HG02678 (cell line): ENCODE results near the gene NTRK3.

Experiments
- ATAC-seq: cut with Tn5 transposase; IDR thresholded peaks from one replicate; pipeline ENCODE4 v1.9.1; 2021; ENCODE audit warnings: mild to moderate bottlenecking, moderate library complexity; ENCODE audit not compliant: unreplicated experiment

Gene NTRK3

DNA sequence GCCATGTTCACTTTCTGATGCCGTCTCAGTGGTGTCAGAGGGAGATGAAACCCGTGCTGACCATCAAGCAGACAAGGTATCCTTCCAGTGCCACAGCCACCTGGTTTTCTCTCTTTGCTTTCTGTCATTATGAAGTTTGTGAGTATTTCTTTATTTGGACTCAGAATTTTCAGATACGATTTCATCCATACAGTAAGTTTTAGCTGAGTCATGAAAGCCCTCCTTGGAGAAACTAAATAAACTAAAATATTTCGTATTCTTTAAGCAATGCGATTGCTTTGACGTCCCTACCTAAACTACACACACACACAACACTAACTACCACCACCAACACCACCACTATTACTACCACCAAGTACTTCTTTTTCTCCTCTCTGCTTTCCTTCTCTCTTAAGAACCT is 350.1 kb downstream of the NTRK3 start:
- ATAC-seq: no peak

DNA sequence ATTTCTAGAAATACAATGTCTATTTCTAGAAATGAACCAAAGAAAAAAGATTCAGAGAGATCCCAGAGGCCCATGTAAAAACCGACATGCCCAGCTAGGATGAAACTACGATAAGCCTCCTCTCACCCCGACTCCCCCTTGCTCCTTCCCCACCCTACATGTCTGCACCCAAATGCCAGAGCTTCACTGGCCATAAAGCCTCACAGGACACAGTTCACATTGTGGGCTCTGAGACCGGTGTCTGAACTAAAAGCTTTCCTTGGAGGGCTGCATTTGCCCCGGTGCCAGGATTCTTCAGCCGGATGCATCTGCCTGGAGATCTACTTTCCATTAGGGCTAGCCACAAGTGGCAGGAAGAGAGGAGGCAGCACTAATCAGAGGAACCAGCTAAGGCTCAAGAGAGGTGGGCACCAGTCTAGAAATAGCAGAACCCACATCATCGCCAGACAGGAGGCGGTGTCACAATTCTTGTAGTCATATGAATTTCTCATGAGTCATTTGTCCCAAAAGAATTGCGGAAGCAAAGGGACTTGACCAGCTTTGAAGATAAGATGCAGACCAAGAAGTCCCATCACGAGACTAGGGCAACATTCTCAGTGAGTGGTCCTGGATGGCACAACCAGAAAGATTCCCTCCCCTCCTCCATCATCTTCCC is 353.6 kb downstream of the NTRK3 start:
- ATAC-seq: no peak

- ATAC-seq: no peak
Observed at GRCh38 chr15:87901926-87902690, 354.4 kb downstream of the NTRK3 start.

GRCh38 chr15:87901008-87901407 is 355.5 kb downstream of the NTRK3 start:
- no peak for ATAC-seq

DNA sequence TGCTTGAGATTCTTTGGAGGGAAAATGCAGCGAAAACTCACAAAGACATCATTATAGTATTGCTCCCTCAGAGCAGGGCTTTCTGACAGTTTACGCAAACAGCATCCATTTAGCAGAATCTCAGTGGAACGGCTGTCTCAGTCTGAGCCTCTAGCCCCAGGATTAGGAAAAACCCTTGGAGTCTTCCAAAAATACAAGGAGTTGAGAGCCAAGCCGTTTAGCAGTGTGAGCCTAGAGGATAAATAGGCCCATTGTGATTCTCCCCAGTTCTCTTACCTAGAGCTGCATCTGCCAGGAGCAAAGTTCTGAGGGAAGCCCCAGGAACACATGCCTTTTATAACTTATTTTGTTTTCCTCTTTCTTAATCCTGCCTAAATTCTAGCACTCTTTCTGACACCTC is 359.6 kb downstream of the NTRK3 start:
- ATAC-seq: no peak

DNA sequence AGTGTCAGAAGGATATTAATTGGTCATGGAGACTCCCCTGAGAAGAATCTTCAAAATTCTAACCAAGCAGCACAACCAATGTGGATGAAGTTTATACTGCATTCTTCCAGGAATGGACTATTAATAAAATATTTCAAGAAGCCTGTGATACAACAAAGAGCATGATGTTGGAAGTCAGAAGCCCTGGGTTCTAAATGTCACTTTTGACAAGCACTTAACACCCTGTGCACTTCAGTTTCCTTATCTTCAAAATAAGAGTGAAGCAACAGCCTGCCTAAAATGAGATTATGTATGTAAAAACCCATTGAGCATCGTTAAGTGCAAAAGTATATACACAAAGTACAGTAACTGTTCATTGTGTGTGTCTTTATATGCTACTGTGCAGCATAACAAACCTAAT is 369.4 kb downstream of the NTRK3 start:
- no peak for ATAC-seq

DNA sequence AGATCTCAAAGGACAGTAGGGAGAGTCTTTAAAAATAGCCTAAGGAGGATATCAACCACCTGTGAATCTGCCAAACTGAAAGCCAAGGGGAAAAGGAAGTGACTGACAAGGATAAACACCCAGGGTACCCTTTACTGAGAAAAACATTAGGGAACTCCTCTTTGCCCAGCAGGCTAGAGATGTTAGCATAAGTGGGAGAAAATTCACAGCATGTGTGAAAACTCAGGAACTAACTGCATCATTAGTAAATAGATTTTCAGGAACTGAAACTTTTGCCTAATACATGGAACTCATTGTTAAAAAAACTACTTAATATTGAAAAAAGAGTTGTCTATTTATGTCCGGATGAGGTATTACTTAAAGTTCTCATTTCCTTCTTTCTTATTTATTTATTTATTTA is 375.5 kb downstream of the NTRK3 start:
- ATAC-seq: no peak

- ATAC-seq: no peak
Observed at GRCh38 chr15:87877822-87878542, 378.6 kb downstream of the NTRK3 start.

DNA sequence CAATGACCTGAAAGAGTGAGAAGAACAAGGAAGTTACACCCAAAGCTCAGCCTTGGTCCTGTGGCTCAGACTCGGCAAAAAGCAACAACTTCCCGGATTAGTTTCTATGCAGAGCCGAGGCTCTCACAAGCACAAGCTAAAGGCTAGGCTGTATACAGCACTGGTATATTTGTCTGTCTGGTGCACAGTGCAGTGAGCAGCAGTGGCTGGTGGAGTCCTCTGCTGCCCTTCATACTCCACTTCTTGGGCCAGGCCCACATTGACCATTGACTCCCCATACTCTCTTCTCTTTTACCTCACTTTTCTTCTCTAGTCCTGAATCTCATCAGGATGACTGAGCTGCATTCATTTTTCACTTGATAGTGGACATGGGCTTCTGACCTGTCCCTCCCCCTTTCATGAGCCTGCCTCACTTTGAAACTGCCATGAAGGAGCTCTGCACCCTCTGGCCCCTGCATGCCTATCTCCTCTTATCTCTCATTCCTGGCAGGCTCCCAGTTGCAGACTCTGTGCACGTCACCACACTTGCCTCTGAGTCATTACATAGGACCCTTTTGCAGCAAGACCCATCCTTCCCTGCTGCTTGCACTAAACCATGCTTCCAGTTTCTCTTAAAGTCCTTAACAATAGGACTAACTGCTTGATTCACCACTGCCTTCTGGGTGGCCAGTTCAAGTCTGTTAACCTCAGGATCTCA is 379.3 kb downstream of the NTRK3 start:
- ATAC-seq: no peak

- ATAC-seq: no peak
Observed at GRCh38 chr15:87874896-87875711, 381.4 kb downstream of the NTRK3 start.

DNA sequence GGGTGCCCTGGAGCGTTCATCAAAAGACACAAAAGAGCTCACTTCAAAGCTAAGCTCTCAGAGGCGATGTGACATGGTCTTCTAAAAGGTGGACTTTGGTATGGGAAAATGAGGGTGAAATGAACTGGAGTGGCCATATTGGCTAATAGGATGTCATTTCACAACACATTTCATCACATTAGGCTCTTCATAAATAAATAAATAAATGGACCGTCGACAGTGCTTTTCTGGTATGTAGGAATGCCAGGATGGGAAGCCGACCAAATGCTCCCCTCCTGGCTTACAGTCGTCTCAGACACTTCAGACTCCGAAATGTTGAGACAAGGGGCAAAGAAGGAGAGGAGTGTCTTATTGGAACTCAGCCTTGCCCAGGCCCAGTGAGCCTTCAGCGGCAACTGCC is 383.0 kb downstream of the NTRK3 start:
- ATAC-seq: no peak

DNA sequence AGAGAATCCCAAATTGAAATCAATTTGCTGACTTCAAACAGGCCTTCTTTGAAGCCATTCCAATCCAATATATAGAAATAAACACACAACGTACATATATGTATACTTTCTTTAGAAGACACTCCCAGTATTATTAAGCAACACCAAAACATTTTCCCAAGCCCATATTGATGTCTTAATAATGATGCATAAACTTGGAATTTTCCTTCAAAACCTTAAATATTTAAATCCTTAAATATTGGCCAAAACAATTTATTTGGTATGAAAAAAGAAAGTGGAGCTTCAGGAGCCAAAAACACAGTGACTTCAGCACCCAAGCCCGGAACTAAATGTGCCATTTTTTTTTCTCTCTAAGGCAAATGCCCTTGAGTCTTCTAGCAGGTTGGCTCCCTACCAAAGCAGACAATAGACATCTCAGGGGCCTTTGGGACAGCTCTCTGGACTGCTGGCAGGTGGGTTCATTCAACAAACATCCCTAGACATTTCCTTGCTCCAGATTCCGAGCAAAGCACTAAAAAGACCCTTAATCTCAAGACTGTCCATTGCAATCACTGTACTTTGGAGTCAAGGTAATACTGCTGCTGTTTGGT is 384.7 kb downstream of the NTRK3 start:
- ATAC-seq: no peak

DNA sequence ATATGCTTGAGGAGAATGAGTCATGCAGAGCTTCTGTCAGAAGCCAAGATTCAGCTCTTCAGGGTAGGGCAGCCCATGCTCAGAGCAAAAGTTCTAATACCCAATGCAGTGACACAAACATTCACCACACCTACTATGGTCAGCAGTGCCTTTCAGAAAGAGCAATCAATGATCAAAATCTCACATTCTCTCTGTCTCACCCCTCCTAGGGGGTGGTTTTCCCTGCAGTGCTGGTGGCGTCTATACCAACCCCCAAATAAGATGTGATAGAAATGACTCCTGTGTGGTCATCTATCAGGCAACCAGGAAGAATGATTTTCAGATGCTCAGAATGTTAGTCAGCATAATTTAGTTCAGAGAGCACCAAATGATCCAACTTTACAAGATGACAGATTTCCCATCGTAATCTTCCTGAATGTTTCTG is 385.3 kb downstream of the NTRK3 start:
- ATAC-seq: no peak

- ATAC-seq: no peak
Observed at GRCh38 chr15:87866961-87867360, 389.6 kb downstream of the NTRK3 start.

DNA sequence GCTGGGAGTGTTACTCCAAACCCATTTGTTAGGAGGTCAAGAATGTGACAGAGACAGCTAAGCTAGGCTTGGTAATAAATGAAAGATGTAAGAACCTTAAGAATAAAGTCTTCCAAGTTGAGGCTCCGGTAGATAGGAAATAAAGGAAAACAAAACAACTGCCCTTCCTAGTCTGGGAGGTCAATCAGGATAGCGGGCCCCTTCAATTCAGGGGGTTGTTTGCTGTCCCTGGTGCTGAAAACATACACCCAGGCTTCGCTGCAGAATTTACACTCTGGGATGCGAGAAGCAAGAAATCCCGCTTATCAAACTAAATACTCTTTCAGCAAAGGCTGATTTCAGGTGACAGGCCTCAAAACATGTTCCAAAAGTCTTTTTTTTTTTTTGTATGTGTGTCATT is 393.4 kb downstream of the NTRK3 start:
- no peak for ATAC-seq

- no peak for ATAC-seq
Observed at GRCh38 chr15:87860743-87861142, 395.8 kb downstream of the NTRK3 start.

DNA sequence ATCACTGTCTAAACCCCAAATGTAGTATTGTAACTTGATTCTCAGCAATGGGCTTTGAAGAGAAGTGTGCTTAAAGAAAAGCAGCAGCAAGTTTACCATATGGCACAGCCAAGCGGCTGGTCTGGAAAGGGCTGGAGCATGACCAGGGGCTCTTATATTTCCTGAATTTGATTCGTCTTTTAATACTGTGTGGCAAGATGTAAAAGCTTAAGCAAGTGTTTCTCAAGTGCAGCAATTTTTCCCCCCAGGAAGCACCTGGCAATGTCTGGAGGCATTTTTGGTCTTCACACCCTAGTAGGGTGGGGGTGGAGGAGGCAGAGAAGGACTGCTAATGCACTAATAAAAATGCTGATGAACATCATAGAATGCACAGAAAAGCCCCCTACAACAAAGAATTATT is 397.9 kb downstream of the NTRK3 start:
- ATAC-seq: no peak

GRCh38 chr15:87851497-87851896 is 405.0 kb downstream of the NTRK3 start:
- no peak for ATAC-seq

- ATAC-seq: no peak
Observed at GRCh38 chr15:87850916-87851315, 405.6 kb downstream of the NTRK3 start.

DNA sequence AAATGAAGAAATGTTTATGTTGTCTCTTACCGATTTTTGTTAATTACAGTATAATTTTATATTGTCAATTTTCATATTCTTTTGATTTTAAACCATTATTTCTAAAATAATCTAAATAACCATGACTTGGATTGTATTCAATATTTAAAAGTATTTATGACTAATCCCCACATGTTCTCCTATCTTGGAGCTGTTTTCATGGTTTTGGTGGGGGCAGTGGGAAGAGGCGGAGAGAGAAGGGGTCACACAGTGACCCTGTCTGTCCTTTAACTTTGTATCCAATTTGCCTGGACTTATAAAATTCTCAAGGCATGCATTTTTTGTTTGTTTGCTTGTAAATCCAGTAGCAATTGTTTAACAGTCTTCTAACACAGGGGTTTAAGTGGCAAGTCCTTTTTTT is 407.4 kb downstream of the NTRK3 start:
- no peak for ATAC-seq
